K562 (cell line): ENCODE data around the gene KIF18B. TPM values are rescaled to one million over a fixed set of nuclear protein-coding genes. Genes with fewer than 3 reads are reported as not detected.

ENCODE experiments used
- BCLAF1 ChIP-seq, 2 experiments: fragments of 450-650 bp in 1 of 2; IDR thresholded peaks; 2 replicates each; pipeline ENCODE4 v1.6.1; 2011 to 2017; ENCODE audit warnings: low read depth in 2 of 2, antibody characterized with exemption in 1 of 2, borderline replicate concordance in 1 of 2, low read length in 1 of 2, mild to moderate bottlenecking in 1 of 2, mixed read lengths in 1 of 2; ENCODE audit not compliant: control insufficient read depth in 1 of 2
- CEBPZ ChIP-seq: fragments of 150-350 bp; IDR thresholded peaks from 2 replicates; pipeline ENCODE4 v1.6.1; 2014; ENCODE audit warnings: low read depth, mild to moderate bottlenecking, low read length, borderline replicate concordance
- STAT5A ChIP-seq: IDR thresholded peaks from 2 replicates; pipeline ENCODE4 v1.6.1; 2012; ENCODE audit warnings: low read length, inconsistent platforms, borderline replicate concordance
- ZFX ChIP-seq: sonication (generic); formaldehyde crosslinking; IDR thresholded peaks from 2 replicates; pipeline ENCODE4 v1.8.0; 2022; ENCODE audit warnings: mild to moderate bottlenecking, missing genetic modification reagents, moderate library complexity
- ZKSCAN8 ChIP-seq: fragments of 200-800 bp; sonication (Bioruptor generic); IDR thresholded peaks from 2 replicates; pipeline ENCODE4 v1.6.1; 2016; ENCODE audit warnings: missing genetic modification characterization, missing compliant biosample characterization
- ZNF174 ChIP-seq: fragments of 250-450 bp; sonication (Bioruptor Pico); IDR thresholded peaks from 2 replicates; pipeline ENCODE4 v1.4.0; 2020; ENCODE audit warnings: mild to moderate bottlenecking
- ZNF76 ChIP-seq: fragments of 250-450 bp; sonication (Bioruptor Pico); IDR thresholded peaks from 2 replicates; pipeline ENCODE4 v1.4.0; 2020; ENCODE audit warnings: mild to moderate bottlenecking, moderate library complexity, borderline replicate concordance
- polyA plus RNA-seq, 8 experiments: library from polyadenylated mRNA; depleted of rRNA in 4 of 8; stranded (reverse) in 5 of 8; unstranded in 3 of 8; fragments of >200 nt; fragmentation: Nextera tagmentation in 2 of 8; fragmentation: Illumina TruSeq in 1 of 8; extraction: Ambion mirVana in 2 of 8; extraction: Trizol in 1 of 8; gene quantifications; 2 replicates each; pipeline versions ENCODE4 v1.2.1 to v1.2.3, GENCODE V29; 2011 to 2014; ENCODE audit warnings: inconsistent platforms in 1 of 8, missing spikeins in 1 of 8
- total RNA-seq, 7 experiments: library from RNA; depleted of rRNA in 6 of 7; stranded (reverse); fragments of >200 nt in 6 of 7; fragmentation: Illumina TruSeq in 2 of 7; extraction: Trizol in 2 of 7; gene quantifications; 2 replicates each; pipeline versions ENCODE4 v1.2.1 to v1.2.3, GENCODE V29; 2011 to 2021; ENCODE audit warnings: low replicate concordance in 1 of 7
- TF ChIP-seq, protein P1 (sequence below): fragments of 450-650 bp; IDR thresholded peaks from 2 replicates; pipeline ENCODE4 v1.6.1; 2016; ENCODE audit warnings: low read depth
- TF ChIP-seq, protein P2 (sequence below): fragments of 250-450 bp; sonication (Bioruptor Pico); IDR thresholded peaks from 2 replicates; pipeline ENCODE4 v1.5.0; 2021

KIF18B gene
- total and polyA plus RNA-seq, 9 of the 15 experiments (the other 6 are each of a cell fraction or from before 2014, with no cell fraction given): 2.0 to 42.8 (median 13.2) TPM

- TF ChIP-seq, protein P1, sequence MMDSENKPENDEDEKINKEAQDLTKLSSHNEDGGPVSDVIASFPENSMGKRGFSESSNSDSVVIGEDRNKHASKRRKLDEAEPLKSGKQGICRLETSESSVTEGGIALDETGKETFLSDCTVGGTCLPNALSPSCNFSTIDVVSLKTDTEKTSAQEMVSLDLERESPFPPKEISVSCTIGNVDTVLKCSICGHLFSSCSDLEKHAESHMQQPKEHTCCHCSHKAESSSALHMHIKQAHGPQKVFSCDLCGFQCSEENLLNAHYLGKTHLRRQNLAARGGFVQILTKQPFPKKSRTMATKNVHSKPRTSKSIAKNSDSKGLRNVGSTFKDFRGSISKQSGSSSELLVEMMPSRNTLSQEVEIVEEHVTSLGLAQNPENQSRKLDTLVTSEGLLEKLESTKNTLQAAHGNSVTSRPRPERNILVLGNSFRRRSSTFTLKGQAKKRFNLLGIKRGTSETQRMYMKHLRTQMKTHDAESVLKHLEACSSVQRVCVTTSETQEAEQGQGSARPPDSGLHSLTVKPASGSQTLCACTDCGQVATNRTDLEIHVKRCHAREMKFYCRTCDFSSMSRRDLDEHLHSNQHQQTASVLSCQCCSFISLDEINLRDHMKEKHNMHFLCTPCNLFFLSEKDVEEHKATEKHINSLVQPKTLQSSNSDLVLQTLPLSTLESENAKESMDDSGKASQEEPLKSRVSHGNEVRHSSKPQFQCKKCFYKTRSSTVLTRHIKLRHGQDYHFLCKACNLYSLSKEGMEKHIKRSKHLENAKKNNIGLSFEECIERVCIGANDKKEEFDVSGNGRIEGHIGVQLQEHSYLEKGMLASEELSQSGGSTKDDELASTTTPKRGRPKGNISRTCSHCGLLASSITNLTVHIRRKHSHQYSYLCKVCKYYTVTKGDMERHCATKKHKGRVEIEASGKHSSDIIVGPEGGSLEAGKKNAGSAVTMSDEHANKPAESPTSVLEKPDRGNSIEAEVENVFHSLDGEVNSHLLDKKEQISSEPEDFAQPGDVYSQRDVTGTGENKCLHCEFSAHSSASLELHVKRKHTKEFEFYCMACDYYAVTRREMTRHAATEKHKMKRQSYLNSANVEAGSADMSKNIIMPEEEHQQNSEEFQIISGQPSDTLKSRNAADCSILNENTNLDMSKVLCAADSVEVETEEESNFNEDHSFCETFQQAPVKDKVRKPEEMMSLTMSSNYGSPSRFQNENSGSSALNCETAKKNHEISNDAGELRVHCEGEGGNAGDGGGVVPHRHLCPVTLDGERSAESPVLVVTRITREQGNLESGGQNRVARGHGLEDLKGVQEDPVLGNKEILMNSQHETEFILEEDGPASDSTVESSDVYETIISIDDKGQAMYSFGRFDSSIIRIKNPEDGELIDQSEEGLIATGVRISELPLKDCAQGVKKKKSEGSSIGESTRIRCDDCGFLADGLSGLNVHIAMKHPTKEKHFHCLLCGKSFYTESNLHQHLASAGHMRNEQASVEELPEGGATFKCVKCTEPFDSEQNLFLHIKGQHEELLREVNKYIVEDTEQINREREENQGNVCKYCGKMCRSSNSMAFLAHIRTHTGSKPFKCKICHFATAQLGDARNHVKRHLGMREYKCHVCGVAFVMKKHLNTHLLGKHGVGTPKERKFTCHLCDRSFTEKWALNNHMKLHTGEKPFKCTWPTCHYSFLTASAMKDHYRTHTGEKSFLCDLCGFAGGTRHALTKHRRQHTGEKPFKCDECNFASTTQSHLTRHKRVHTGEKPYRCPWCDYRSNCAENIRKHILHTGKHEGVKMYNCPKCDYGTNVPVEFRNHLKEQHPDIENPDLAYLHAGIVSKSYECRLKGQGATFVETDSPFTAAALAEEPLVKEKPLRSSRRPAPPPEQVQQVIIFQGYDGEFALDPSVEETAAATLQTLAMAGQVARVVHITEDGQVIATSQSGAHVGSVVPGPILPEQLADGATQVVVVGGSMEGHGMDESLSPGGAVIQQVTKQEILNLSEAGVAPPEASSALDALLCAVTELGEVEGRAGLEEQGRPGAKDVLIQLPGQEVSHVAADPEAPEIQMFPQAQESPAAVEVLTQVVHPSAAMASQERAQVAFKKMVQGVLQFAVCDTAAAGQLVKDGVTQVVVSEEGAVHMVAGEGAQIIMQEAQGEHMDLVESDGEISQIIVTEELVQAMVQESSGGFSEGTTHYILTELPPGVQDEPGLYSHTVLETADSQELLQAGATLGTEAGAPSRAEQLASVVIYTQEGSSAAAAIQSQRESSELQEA: no peak
- no peak for TF ChIP-seq ZNF76 (CRISPR knock-in tag)
- no peak for TF ChIP-seq CEBPZ
- no peak for TF ChIP-seq ZKSCAN8 (CRISPR knock-in tag)
- TF ChIP-seq ZNF174 (CRISPR knock-in tag): no peak
- peak in 1 of 2 experiments; percentile 72; a peak in 2 of 4 replicates for TF ChIP-seq BCLAF1 (IDR thresholded peaks at IDR 0.05; ENCODE audit: borderline replicate concordance in 1 of 2, control insufficient read depth in 1 of 2, low read depth in 2 of 2, low read length in 1 of 2)
- no peak for TF ChIP-seq STAT5A
- TF ChIP-seq ZFX (CRISPR knock-in tag): peak; percentile 94
- TF ChIP-seq, protein P2, sequence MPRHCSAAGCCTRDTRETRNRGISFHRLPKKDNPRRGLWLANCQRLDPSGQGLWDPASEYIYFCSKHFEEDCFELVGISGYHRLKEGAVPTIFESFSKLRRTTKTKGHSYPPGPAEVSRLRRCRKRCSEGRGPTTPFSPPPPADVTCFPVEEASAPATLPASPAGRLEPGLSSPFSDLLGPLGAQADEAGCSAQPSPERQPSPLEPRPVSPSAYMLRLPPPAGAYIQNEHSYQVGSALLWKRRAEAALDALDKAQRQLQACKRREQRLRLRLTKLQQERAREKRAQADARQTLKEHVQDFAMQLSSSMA (CRISPR knock-in tag): no peak
These were observed 48.3 kb downstream of the KIF18B start, which contains the start of gene EFTUD2 (continued) for GRCh38 chr17:44899074-44899782.
